Measurements from ENCODE around the gene CELF2.

GRCh38 chr10:11307937-11308336 is 290.3 kb downstream of the CELF2 start:
- TF ChIP-seq CTCF (IDR thresholded peaks at IDR 0.05; ENCODE audit: poor library complexity, severe bottlenecking) (no peak), POLR2AphosphoS5 (IDR thresholded peaks at IDR 0.05) (no peak), SMC3 (conservative IDR thresholded peaks at IDR 0.05; ENCODE audit: poor library complexity) (no peak), REST (IDR thresholded peaks at IDR 0.05; ENCODE audit: borderline replicate concordance) (no peak), RAD21 (conservative IDR thresholded peaks at IDR 0.05) (no peak), EP300 (conservative IDR thresholded peaks at IDR 0.05; ENCODE audit: poor library complexity, severe bottlenecking) (no peak), TAF1 (IDR thresholded peaks at IDR 0.05; ENCODE audit: low read depth) (no peak), EZH2 (IDR thresholded peaks at IDR 0.05; ENCODE audit: borderline replicate concordance, insufficient read depth, low read length, poor library complexity, severe bottlenecking) (no peak)
